GM23248 (cell line): Measurements from ENCODE around the gene ZSWIM6. TPM values are rescaled to one million over a fixed set of nuclear protein-coding genes. Genes with fewer than 3 reads are reported as not detected.

ENCODE experiments used
- DNase-seq: peaks from one replicate; pipeline ENCODE4 v3.0.0-alpha.2; 2015
- H2AFZ ChIP-seq: fragments of 200-600 bp; sonication (generic); 2 replicates; pipeline ENCODE4 v1.6.1; 2016; ENCODE audit warnings: antibody characterized with exemption
- H3F3A ChIP-seq: fragments of 200-600 bp; sonication (generic); 2 replicates; pipeline ENCODE4 v1.6.1; 2016; ENCODE audit warnings: mild to moderate bottlenecking, antibody characterized with exemption, mixed run types; ENCODE audit not compliant: insufficient read depth
- H3K27ac ChIP-seq: fragments of 200-600 bp; sonication (generic); 2 replicates; pipeline ENCODE4 v1.5.1; 2016; ENCODE audit warnings: mild to moderate bottlenecking
- H3K27me3 ChIP-seq: fragments of 200-600 bp; sonication (generic); replicated peaks from 2 replicates; pipeline ENCODE4 v1.6.1; 2016; ENCODE audit warnings: mild to moderate bottlenecking; ENCODE audit not compliant: insufficient read depth
- H3K36me3 ChIP-seq: fragments of 200-600 bp; sonication (generic); 2 replicates; pipeline ENCODE4 v1.6.1; 2016; ENCODE audit warnings: low read depth, mild to moderate bottlenecking
- H3K4me1 ChIP-seq: fragments of 200-600 bp; sonication (generic); 2 replicates; pipeline ENCODE4 v1.6.1; 2016; ENCODE audit warnings: mild to moderate bottlenecking; ENCODE audit not compliant: insufficient read depth
- H3K4me2 ChIP-seq: fragments of 200-600 bp; sonication (generic); one replicate; pipeline ENCODE4 v1.6.1; 2016; ENCODE audit warnings: mild to moderate bottlenecking; ENCODE audit not compliant: unreplicated experiment
- H3K4me3 ChIP-seq: fragments of 200-600 bp; sonication (generic); 2 replicates; pipeline ENCODE4 v1.5.1; 2016; ENCODE audit warnings: mild to moderate bottlenecking
- H3K79me2 ChIP-seq: fragments of 200-600 bp; sonication (generic); 2 replicates; pipeline ENCODE4 v1.6.1; 2016; ENCODE audit warnings: mild to moderate bottlenecking; ENCODE audit not compliant: insufficient read depth
- H3K9ac ChIP-seq: fragments of 200-600 bp; sonication (generic); 2 replicates; pipeline ENCODE4 v1.6.1; 2016; ENCODE audit warnings: mild to moderate bottlenecking
- H3K9me2 ChIP-seq: fragments of 200-600 bp; sonication (generic); 2 replicates; pipeline ENCODE4 v1.6.1; 2016; ENCODE audit warnings: mixed run types, mild to moderate bottlenecking, moderate library complexity; ENCODE audit not compliant: insufficient read depth
- H3K9me3 ChIP-seq: fragments of 200-600 bp; sonication (generic); one replicate; pipeline ENCODE4 v1.6.1; 2017; ENCODE audit warnings: low read depth
- H4K20me1 ChIP-seq: fragments of 200-600 bp; sonication (generic); 2 replicates; pipeline ENCODE4 v1.6.0; 2016; ENCODE audit not compliant: insufficient read depth
- EZH2 ChIP-seq: fragments of 200-600 bp; sonication (generic); IDR thresholded peaks from 2 replicates; pipeline ENCODE4 v1.6.1; 2018; ENCODE audit warnings: antibody characterized with exemption, mild to moderate bottlenecking; ENCODE audit not compliant: insufficient read depth, poor library complexity, severe bottlenecking
- EZH2phosphoT487 ChIP-seq: fragments of 200-600 bp; sonication (generic); IDR thresholded peaks from 2 replicates; pipeline ENCODE4 v1.6.1; 2018; ENCODE audit warnings: antibody characterized with exemption, moderate library complexity, mild to moderate bottlenecking, low read depth; ENCODE audit not compliant: insufficient read depth
- WGBS, 2 experiments: methylation state at CpG; one replicate each; pipeline ENCODE4 v1.1.6; 2015 to 2017; ENCODE audit warnings: low lambda C conversion rate in 2 of 2, low coverage in 1 of 2; ENCODE audit errors: missing lambda C conversion rate in 2 of 2; 5-methylcytosine and 5-hydroxymethylcytosine counted together
- in situ Hi-C: fragments of 300-500 bp; cut with MboI; formaldehyde crosslinking; loops from 2 replicates; pipeline ENCODE4 v1.15.0; 2020
- polyA plus RNA-seq: library from polyadenylated mRNA; unstranded; fragments of >200 nt; fragmentation: Nextera tagmentation; extraction: Ambion mirVana; gene quantifications from 2 replicates; pipeline ENCODE4 v1.2.1, GENCODE V29; 2016
- total RNA-seq: library from RNA; depleted of rRNA; stranded (reverse); fragments of >200 nt; shearing (Covaris generic); gene quantifications from 2 replicates; pipeline ENCODE4 v1.2.3, GENCODE V29; 2014

ZSWIM6 gene
- total and polyA plus RNA-seq, 2 experiments from 2014 or later, result 1.5 to 4.8 TPM

DNA sequence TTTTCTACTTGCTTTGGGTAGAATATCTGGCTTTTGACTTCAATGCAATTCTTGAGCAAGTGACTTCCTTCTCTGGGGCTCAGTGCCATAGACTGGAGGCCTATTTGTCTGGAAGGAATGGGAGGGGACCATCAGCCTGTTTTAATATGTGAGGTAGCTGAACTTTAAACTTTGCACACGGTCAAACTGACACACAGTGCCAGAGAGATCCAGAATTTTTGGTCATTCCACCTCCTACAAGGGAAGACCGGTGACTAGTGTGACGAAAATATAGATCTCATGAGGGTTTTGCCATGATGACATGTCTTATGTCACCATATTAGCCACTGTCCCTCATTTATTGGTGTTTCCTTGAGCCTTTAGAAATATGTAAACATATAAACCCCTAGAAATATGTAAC, 44.6 kb upstream of the ZSWIM6 start:
- no peaks in the 10 kb centered on the region for H3K36me3 ChIP-seq
- H3K9ac ChIP-seq, result no peak overlapping the region
- in situ Hi-C loops, result no loop called here
- no peak for DNase-seq
- H3K4me1 ChIP-seq, result peaks cover 13% of the 10 kb centered on the region; the same call in 1 of the 2 replicates
- TF ChIP-seq EZH2, result no peak
- no peak for TF ChIP-seq EZH2phosphoT487
- peaks cover 10% of the 10 kb centered on the region; the same call in 1 of the 2 replicates for H3F3A ChIP-seq
- WGBS, 2 experiments, result 83 to 85% methylated on average over 3 of the region's 3 CpGs
- no peaks in the 10 kb centered on the region for H4K20me1 ChIP-seq
- no peak overlapping the region for H2AFZ ChIP-seq
- H3K27ac ChIP-seq, result no peak overlapping the region
- no peaks in the 10 kb centered on the region for H3K79me2 ChIP-seq
- H3K4me3 ChIP-seq, result no peak overlapping the region
- no peaks in the 10 kb centered on the region for H3K9me3 ChIP-seq
- no peak overlapping the region for H3K4me2 ChIP-seq
- H3K9me2 ChIP-seq, result no peaks in the 10 kb centered on the region
- no peaks in the 10 kb centered on the region for H3K27me3 ChIP-seq

DNA sequence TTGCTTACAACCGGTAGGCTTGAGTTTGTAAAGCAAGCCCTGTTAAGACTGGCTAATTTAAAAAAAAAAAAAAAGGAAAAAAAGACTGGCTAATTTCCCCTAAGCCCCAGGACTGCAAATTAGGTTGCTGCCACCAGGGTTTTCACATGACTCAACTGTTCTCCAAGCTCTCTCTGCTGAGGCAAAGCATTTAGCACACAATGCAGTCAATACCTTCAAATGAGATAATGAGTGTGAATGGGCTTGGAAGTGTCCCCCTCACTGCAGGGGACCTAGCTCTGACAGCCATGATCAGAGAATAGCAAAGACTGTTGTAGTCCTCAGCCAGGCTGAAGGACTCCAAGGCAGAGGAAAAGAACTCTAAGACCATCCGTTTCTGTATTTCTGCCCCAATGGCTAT, 42.8 kb upstream of the ZSWIM6 start:
- H3K4me3 ChIP-seq, result no peak overlapping the region
- H3K4me2 ChIP-seq, result no peak overlapping the region
- H3K36me3 ChIP-seq, result no peaks in the 10 kb centered on the region
- no peak overlapping the region for H3K27ac ChIP-seq
- no peaks in the 10 kb centered on the region for H3K27me3 ChIP-seq
- no peaks in the 10 kb centered on the region for H4K20me1 ChIP-seq
- in situ Hi-C loops, result no loop called here
- no peaks in the 10 kb centered on the region for H3K9me2 ChIP-seq
- peaks cover 10% of the 10 kb centered on the region; the same call in 1 of the 2 replicates for H3F3A ChIP-seq
- H3K79me2 ChIP-seq, result no peaks in the 10 kb centered on the region
- DNase-seq, result no peak
- no peak overlapping the region for H2AFZ ChIP-seq
- H3K9ac ChIP-seq, result no peak overlapping the region
- TF ChIP-seq EZH2phosphoT487 (no peak), EZH2 (no peak)
- H3K9me3 ChIP-seq, result no peaks in the 10 kb centered on the region
- peaks cover 13% of the 10 kb centered on the region; the same call in 1 of the 2 replicates for H3K4me1 ChIP-seq
- 83 to 93% methylated on average over 2 of the region's 2 CpGs for WGBS, 2 experiments

DNA sequence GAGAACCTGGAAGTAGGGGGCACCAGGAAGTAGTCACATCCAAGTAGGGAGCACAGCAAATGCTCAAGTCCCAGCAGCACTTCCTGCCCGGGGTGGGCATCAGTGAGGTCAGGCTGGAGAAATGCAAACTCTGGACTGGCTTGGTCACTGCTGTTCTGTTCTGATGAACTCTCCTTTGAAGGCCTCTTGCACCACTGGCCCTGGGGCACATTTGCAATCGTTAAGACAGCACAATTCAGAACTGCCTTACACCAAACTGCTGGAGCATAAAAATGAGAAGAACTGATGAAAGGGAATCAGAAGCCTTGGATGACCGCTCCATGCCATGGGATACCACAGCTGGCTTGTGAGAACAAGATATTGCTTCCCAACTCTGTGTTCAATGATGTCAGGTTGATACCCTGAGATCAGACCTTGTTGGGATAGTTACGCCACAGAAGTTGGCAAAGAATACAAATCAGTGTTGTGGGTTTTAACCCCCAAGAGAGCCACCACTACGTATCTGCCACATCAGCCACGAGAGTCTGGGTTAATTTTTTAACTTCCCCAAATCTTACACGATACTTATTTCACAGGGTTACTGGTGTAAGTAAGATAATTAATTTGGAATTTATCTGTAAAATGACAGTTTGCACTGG, 42.3 kb upstream of the ZSWIM6 start:
- Histone ChIP-seq H3K4me1 (peaks cover 13% of the 10 kb centered on the region; the same call in 1 of the 2 replicates), H3K9me2 (no peaks in the 10 kb centered on the region), H3K79me2 (no peaks in the 10 kb centered on the region), H3K27me3 (no peaks in the 10 kb centered on the region), H3F3A (peaks cover 10% of the 10 kb centered on the region; the same call in 1 of the 2 replicates), H3K36me3 (no peaks in the 10 kb centered on the region), H3K9ac (no peak overlapping the region), H3K4me3 (no peak overlapping the region), H3K9me3 (no peaks in the 10 kb centered on the region), H2AFZ (no peak overlapping the region), H3K4me2 (no peak overlapping the region), H3K27ac (no peak overlapping the region), H4K20me1 (no peaks in the 10 kb centered on the region)
- 90 to 92% methylated on average over 7 of the region's 7 CpGs for WGBS, 2 experiments
- in situ Hi-C loops, result no loop called here
- TF ChIP-seq EZH2 (no peak), EZH2phosphoT487 (no peak)
- DNase-seq, result no peak

DNA sequence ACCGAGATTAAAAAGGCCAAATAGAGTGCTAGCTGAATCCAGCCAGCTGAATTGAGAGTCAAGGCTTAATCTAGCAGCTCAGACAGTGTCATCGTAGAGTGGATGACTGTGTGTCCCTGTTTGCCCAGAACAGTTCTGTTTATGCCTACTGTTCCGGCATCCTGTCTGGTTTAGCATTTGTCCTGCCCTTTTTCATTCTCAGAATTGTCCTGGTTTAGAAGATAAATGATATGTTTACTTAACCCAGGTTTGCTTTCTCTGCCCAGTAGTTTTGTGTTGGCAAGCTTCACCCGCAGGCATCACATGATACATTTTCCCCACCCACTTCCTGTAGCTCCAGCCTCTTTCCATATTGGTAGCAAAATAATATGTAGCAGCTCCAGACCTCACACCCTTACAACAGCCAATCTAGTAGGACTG, 41.3 kb upstream of the ZSWIM6 start:
- Histone ChIP-seq H3K4me3 (no peak overlapping the region), H3K79me2 (no peaks in the 10 kb centered on the region), H3K9me2 (no peaks in the 10 kb centered on the region), H3K4me1 (peaks cover 13% of the 10 kb centered on the region; the same call in 1 of the 2 replicates), H3K9ac (no peak overlapping the region), H3K36me3 (no peaks in the 10 kb centered on the region), H3K9me3 (no peaks in the 10 kb centered on the region), H4K20me1 (no peaks in the 10 kb centered on the region), H3K27ac (no peak overlapping the region), H2AFZ (no peak overlapping the region), H3F3A (peaks cover 9% of the 10 kb centered on the region; the same call in 1 of the 2 replicates), H3K27me3 (no peaks in the 10 kb centered on the region), H3K4me2 (no peak overlapping the region)
- 81 to 83% methylated on average over 4 of the region's 4 CpGs for WGBS, 2 experiments
- in situ Hi-C loops, result no loop called here
- TF ChIP-seq EZH2 (no peak), EZH2phosphoT487 (no peak)
- DNase-seq, result no peak
